Fibroblast of lung (primary cell): ENCODE results near the gene FOXK2. TPM values are rescaled to one million over a fixed set of nuclear protein-coding genes. Genes with fewer than 3 reads are reported as not detected.

Source experiments
- DNase-seq, 2 donors: peaks; one replicate each; pipeline versions ENCODE4 v3.0.0 to v3.0.0-alpha.2; 2010; ENCODE audit warnings: low read depth in 2 of 2
- H2AFZ ChIP-seq: 2 replicates; pipeline ENCODE4 v1.5.1; 2012; ENCODE audit warnings: low read length, control low read depth, inconsistent platforms
- H3K27ac ChIP-seq: 2 replicates; pipeline ENCODE4 v1.5.1; 2011; ENCODE audit warnings: low read length, control low read depth; ENCODE audit not compliant: insufficient read depth
- H3K27me3 ChIP-seq: 2 replicates; pipeline ENCODE4 v1.5.1; 2011; ENCODE audit warnings: mild to moderate bottlenecking, low read length; ENCODE audit not compliant: control insufficient read depth, insufficient read depth
- H3K36me3 ChIP-seq: 2 replicates; pipeline ENCODE4 v1.5.1; 2011; ENCODE audit warnings: low read length; ENCODE audit not compliant: control insufficient read depth, insufficient read depth
- H3K4me1 ChIP-seq: 2 replicates; pipeline ENCODE4 v1.5.1; 2011; ENCODE audit warnings: low read length; ENCODE audit not compliant: control insufficient read depth, insufficient read depth; ENCODE audit errors: extremely low read depth
- H3K4me2 ChIP-seq: 2 replicates; pipeline ENCODE4 v1.5.1; 2011; ENCODE audit warnings: low read length, control low read depth; ENCODE audit not compliant: insufficient read depth; ENCODE audit errors: extremely low read depth
- H3K4me3 ChIP-seq, 4 experiments: fragments of 200-600 bp in 1 of 4; sonication (generic) in 1 of 4; replicated peaks in 1 of 4; 2 replicates each; pipeline ENCODE4 v1.5.1; 2011 to 2016; ENCODE audit warnings: low read length in 4 of 4, low read depth in 3 of 4, mild to moderate bottlenecking in 3 of 4, control low read depth in 2 of 4, inconsistent platforms in 1 of 4, mixed read lengths in 1 of 4; ENCODE audit not compliant: insufficient read depth in 1 of 4; ENCODE audit errors: control extremely low read depth in 1 of 4
- H3K79me2 ChIP-seq: 2 replicates; pipeline ENCODE4 v1.5.1; 2012; ENCODE audit warnings: mild to moderate bottlenecking, low read length, inconsistent platforms; ENCODE audit not compliant: control insufficient read depth, insufficient read depth
- H3K9ac ChIP-seq: 2 replicates; pipeline ENCODE4 v1.5.1; 2011; ENCODE audit warnings: mild to moderate bottlenecking, low read length, control low read depth; ENCODE audit not compliant: insufficient read depth
- H3K9me3 ChIP-seq: 2 replicates; pipeline ENCODE4 v1.5.1; 2012; ENCODE audit warnings: low read depth, low read length; ENCODE audit not compliant: control insufficient read depth, insufficient read depth
- H4K20me1 ChIP-seq: 2 replicates; pipeline ENCODE4 v1.5.1; 2011; ENCODE audit warnings: low read length; ENCODE audit not compliant: control insufficient read depth, insufficient read depth; ENCODE audit errors: extremely low read depth
- EZH2 ChIP-seq: IDR thresholded peaks from 2 replicates; pipeline ENCODE4 v1.5.1; 2012; ENCODE audit warnings: low read length, control low read depth, mild to moderate bottlenecking; ENCODE audit errors: missing control alignments
- polyA plus RNA-seq, 2 donors: library from polyadenylated mRNA; depleted of rRNA in 1 of 2; stranded (reverse) in 1 of 2; unstranded in 1 of 2; fragments of >200 nt; gene quantifications; 2 replicates each; pipeline ENCODE4 v1.2.1, GENCODE V29; 2011 to 2012; ENCODE audit warnings: missing spikeins in 1 of 2
- total RNA-seq: library from RNA; depleted of rRNA; stranded (reverse); fragments of >200 nt; gene quantifications from 2 replicates; pipeline ENCODE4 v1.2.1, GENCODE V29; 2014
- TF ChIP-seq, protein P1 (sequence below), 2 donors: IDR thresholded peaks in 1 of 2; conservative IDR thresholded peaks in 1 of 2; 1 replicate in 1 of 2; 2 replicates in 1 of 2; pipeline ENCODE4 v1.5.1; 2011 to 2012; ENCODE audit warnings: low read length in 2 of 2, control low read depth in 1 of 2, inconsistent platforms in 1 of 2, low read depth in 1 of 2, mild to moderate bottlenecking in 1 of 2

Gene FOXK2
- total and polyA plus RNA-seq, 2 donors (not counting 1 experiment from before 2014, with no cell fraction given), result 23.5 to 33.2 TPM

- TF ChIP-seq, protein P1, sequence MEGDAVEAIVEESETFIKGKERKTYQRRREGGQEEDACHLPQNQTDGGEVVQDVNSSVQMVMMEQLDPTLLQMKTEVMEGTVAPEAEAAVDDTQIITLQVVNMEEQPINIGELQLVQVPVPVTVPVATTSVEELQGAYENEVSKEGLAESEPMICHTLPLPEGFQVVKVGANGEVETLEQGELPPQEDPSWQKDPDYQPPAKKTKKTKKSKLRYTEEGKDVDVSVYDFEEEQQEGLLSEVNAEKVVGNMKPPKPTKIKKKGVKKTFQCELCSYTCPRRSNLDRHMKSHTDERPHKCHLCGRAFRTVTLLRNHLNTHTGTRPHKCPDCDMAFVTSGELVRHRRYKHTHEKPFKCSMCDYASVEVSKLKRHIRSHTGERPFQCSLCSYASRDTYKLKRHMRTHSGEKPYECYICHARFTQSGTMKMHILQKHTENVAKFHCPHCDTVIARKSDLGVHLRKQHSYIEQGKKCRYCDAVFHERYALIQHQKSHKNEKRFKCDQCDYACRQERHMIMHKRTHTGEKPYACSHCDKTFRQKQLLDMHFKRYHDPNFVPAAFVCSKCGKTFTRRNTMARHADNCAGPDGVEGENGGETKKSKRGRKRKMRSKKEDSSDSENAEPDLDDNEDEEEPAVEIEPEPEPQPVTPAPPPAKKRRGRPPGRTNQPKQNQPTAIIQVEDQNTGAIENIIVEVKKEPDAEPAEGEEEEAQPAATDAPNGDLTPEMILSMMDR (conservative IDR thresholded peaks at IDR 0.05 in 1 of 2, IDR thresholded peaks at IDR 0.05 in 1 of 2; ENCODE audit: low read depth in 1 of 2, low read length in 2 of 2), result no peak
- TF ChIP-seq EZH2, result no peak
- no peak overlapping the region for H3K9ac ChIP-seq
- H4K20me1 ChIP-seq, result no peaks in the 10 kb centered on the region
- no peak overlapping the region for H3K27ac ChIP-seq
- no peak for DNase-seq
- no peak overlapping the region for H3K4me3 ChIP-seq
- H3K4me1 ChIP-seq, result peaks cover 3% of the 10 kb centered on the region
- no peaks in the 10 kb centered on the region for H3K9me3 ChIP-seq
- peaks cover 17% of the 10 kb centered on the region for H3K36me3 ChIP-seq
- no peak overlapping the region for H2AFZ ChIP-seq
- no peaks in the 10 kb centered on the region for H3K79me2 ChIP-seq
- H3K4me2 ChIP-seq, result no peak overlapping the region
- no peaks in the 10 kb centered on the region for H3K27me3 ChIP-seq
Observed at GRCh38 chr17:82588266-82589175, 69.0 kb downstream of the FOXK2 start.

DNA sequence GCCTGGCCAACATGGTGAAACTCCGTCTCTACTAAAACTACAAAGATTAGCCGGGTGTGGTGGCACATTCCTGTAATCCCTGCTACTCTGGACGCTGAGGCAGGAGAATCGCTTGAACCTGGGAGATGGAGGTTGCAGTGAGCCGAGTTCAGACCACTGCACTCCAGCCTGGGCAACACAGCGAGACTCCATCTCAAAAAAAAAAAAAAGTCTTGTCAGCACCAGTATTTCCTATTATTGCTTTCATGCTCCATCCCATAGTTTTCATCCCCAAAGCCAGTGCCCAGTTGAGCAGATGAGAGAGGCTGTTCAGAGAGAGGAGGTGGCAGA, 70.3 kb downstream of the FOXK2 start:
- no peak overlapping the region for H2AFZ ChIP-seq
- peaks cover 8% of the 10 kb centered on the region for H3K4me1 ChIP-seq
- H3K9me3 ChIP-seq, result no peaks in the 10 kb centered on the region
- TF ChIP-seq, protein P1 (conservative IDR thresholded peaks at IDR 0.05 in 1 of 2, IDR thresholded peaks at IDR 0.05 in 1 of 2; ENCODE audit: low read depth in 1 of 2, low read length in 2 of 2), result no peak
- TF ChIP-seq EZH2, result no peak
- H3K36me3 ChIP-seq, result peaks cover 11% of the 10 kb centered on the region
- H3K27me3 ChIP-seq, result no peaks in the 10 kb centered on the region
- DNase-seq, result no peak
- no peak overlapping the region for H3K4me3 ChIP-seq
- peaks cover 2% of the 10 kb centered on the region for H3K79me2 ChIP-seq
- no peak overlapping the region for H3K9ac ChIP-seq
- no peak overlapping the region for H3K4me2 ChIP-seq
- no peaks in the 10 kb centered on the region for H4K20me1 ChIP-seq
- no peak overlapping the region for H3K27ac ChIP-seq

DNA sequence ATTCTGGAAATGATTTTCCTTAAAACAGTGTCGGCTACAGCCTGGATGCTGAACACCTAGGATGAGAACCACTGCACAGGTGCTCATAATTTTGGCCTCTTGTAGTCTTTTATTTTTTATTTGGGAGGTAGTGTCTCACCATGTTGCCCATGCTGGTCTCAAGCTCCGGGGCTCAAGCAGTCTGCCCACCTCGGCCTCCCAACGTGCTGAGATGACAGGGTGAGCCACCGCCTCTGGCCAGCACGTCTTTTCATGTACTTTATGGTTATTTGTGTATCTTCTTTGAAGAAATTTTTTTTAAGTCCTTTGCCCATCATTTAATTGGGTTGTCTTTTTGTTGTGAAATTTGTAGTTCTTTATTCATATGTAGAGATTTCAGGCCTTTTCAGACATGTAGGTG, 70.7 kb downstream of the FOXK2 start:
- Histone ChIP-seq H3K9ac (no peak overlapping the region), H2AFZ (no peak overlapping the region), H3K27me3 (no peaks in the 10 kb centered on the region), H4K20me1 (no peaks in the 10 kb centered on the region), H3K4me3 (no peak overlapping the region), H3K9me3 (no peaks in the 10 kb centered on the region), H3K4me2 (no peak overlapping the region), H3K4me1 (peaks cover 8% of the 10 kb centered on the region), H3K27ac (no peak overlapping the region), H3K79me2 (peaks cover 2% of the 10 kb centered on the region), H3K36me3 (peaks cover 11% of the 10 kb centered on the region)
- no peak for DNase-seq
- TF ChIP-seq EZH2, result no peak
- TF ChIP-seq, protein P1 (conservative IDR thresholded peaks at IDR 0.05 in 1 of 2, IDR thresholded peaks at IDR 0.05 in 1 of 2; ENCODE audit: low read depth in 1 of 2, low read length in 2 of 2), result no peak
